Activated CD4-positive, alpha-beta memory T cell treated with anti-CD3 and anti-CD28 coated beads for 36 hours (primary cell): Measurements from ENCODE around the gene MRO. TPM values are rescaled to one million over a fixed set of nuclear protein-coding genes. Genes with fewer than 3 reads are reported as not detected.
"Not testable (repeated sequence)": the region's sequence is repeated elsewhere in the genome, so short reads cannot be mapped to it uniquely, and the experiment has no call there.

Experiments
- CTCF ChIA-PET: fragments of 350-600 bp; sonication (Branson Sonifier 250); formaldehyde crosslinking; loops from one replicate; lab custom pipeline; 2021; ENCODE audit warnings: antibody characterized with exemption, inconsistent platforms; lab: Charles Lee
- POLR2A ChIA-PET: fragments of 350-600 bp; sonication (Branson Sonifier 250); formaldehyde crosslinking; loops from one replicate; lab custom pipeline; 2021; ENCODE audit warnings: antibody characterized with exemption; lab: Charles Lee
- DNase-seq: peaks from one replicate; pipeline ENCODE4 v3.0.0-alpha.2; 2020
- H3K27ac Mint-ChIP-seq: one replicate; pipeline ENCODE4 v1.8.0; 2021; ENCODE audit warnings: mixed read lengths
- H3K27me3 Mint-ChIP-seq: one replicate; pipeline ENCODE4 v1.8.0; 2021; ENCODE audit warnings: mixed read lengths
- H3K36me3 Mint-ChIP-seq: one replicate; pipeline ENCODE4 v1.8.0; 2021; ENCODE audit warnings: mixed read lengths
- H3K4me1 Mint-ChIP-seq: one replicate; pipeline ENCODE4 v1.8.0; 2021; ENCODE audit warnings: low read depth, mixed read lengths
- H3K4me3 Mint-ChIP-seq: one replicate; pipeline ENCODE4 v1.8.0; 2021; ENCODE audit warnings: mild to moderate bottlenecking, mixed read lengths
- H3K9me3 Mint-ChIP-seq: one replicate; pipeline ENCODE4 v1.8.0; 2021; ENCODE audit warnings: mixed read lengths
- intact Hi-C: fragments of 100-400 bp; cut with micrococcal nuclease; formaldehyde crosslinking; loops from one replicate; pipeline ENCODE4 v1.15.1; 2023
- total RNA-seq, 2 experiments: library from RNA; stranded (reverse); gene quantifications; one replicate each; pipeline ENCODE4 v1.2.3, GENCODE V29; 2021

The MRO gene
- not detected for total RNA-seq

GRCh38 chr18:50819728-50820378 lies at the start of gene MRO:
Gene MRO, minus strand, starts transcription at chr18:50820016. Its CDS starts 10,616 bp downstream, at chr18:50809400.
- Mint-ChIP-seq H3K4me3 (no peak within 1 kb of the TSS), H3K4me1 (no peaks in the 10 kb centered on the region), H3K27me3 (no peaks in the 10 kb centered on the region), H3K9me3 (no peaks in the 10 kb centered on the region), H3K36me3 (no peaks in the 10 kb centered on the region), H3K27ac (no peak within 1 kb of the TSS)
- intact Hi-C loops: loop anchor here (1.0 to 5.0 kb wide), 5 partner anchors 57 to 231 kb away; partner anchors contain the start of gene ME2
- CTCF ChIA-PET: interaction anchor here (0.6 to 3.3 kb wide), 32 partner anchors 9 to 291 kb away, joined by 3 to 36 read pairs (median 4); partner anchors contain the start of gene SMAD4
- POLR2A ChIA-PET: interaction anchor here (1.2 kb wide), 1 partner anchor 59 kb away, joined by 5 read pairs; the partner anchor contains the start of gene ME2
- DNase-seq: peak; percentile 85

- no peak for DNase-seq
- H3K27ac Mint-ChIP-seq: no peak overlapping the region
- no peaks in the 10 kb centered on the region for H3K9me3 Mint-ChIP-seq
- H3K36me3 Mint-ChIP-seq: no peaks in the 10 kb centered on the region
- POLR2A ChIA-PET: interaction anchor here (1.2 kb wide), 1 partner anchor 162 kb away, joined by 3 read pairs; no protein-coding TSS in a partner anchor
- no peaks in the 10 kb centered on the region for H3K4me1 Mint-ChIP-seq
- intact Hi-C loops: no loop called here
- CTCF ChIA-PET: no interaction called here
- no peak overlapping the region for H3K4me3 Mint-ChIP-seq
- H3K27me3 Mint-ChIP-seq: peaks cover 2% of the 10 kb centered on the region
Measured at GRCh38 chr18:50869150-50869549, 49.3 kb upstream of the MRO start.

GRCh38 chr18:50866765-50867164 lies 46.9 kb upstream of the MRO start:
- Mint-ChIP-seq H3K27ac (no peak overlapping the region), H3K4me3 (no peak overlapping the region), H3K36me3 (no peaks in the 10 kb centered on the region), H3K4me1 (no peaks in the 10 kb centered on the region), H3K27me3 (peaks cover under 1% of the 10 kb centered on the region), H3K9me3 (no peaks in the 10 kb centered on the region)
- CTCF ChIA-PET: no interaction called here
- POLR2A ChIA-PET: no interaction called here
- intact Hi-C loops: no loop called here
- DNase-seq: no peak

- H3K27me3 Mint-ChIP-seq: peaks cover 4% of the 10 kb centered on the region
- no peak overlapping the region for H3K4me3 Mint-ChIP-seq
- H3K27ac Mint-ChIP-seq: no peak overlapping the region
- ChIA-PET CTCF (no interaction called here), POLR2A (no interaction called here)
- intact Hi-C loops: no loop called here
- no peak for DNase-seq
- no peaks in the 10 kb centered on the region for H3K4me1 Mint-ChIP-seq
- H3K9me3 Mint-ChIP-seq: no peaks in the 10 kb centered on the region
- no peaks in the 10 kb centered on the region for H3K36me3 Mint-ChIP-seq
Measured at GRCh38 chr18:50863840-50864375, 44.1 kb upstream of the MRO start.

- CTCF ChIA-PET: no interaction called here
- no peaks in the 10 kb centered on the region for H3K9me3 Mint-ChIP-seq
- no peaks in the 10 kb centered on the region for H3K4me1 Mint-ChIP-seq
- no peak overlapping the region for H3K27ac Mint-ChIP-seq
- intact Hi-C loops: no loop called here
- H3K4me3 Mint-ChIP-seq: no peak overlapping the region
- no peaks in the 10 kb centered on the region for H3K36me3 Mint-ChIP-seq
- H3K27me3 Mint-ChIP-seq: peaks cover 4% of the 10 kb centered on the region
- DNase-seq: no peak
- POLR2A ChIA-PET: interaction anchor here (1.1 kb wide), 1 partner anchor 16 kb away, joined by 3 read pairs; the partner anchor contains the start of gene ME2
Measured at GRCh38 chr18:50862401-50862800, 42.6 kb upstream of the MRO start.

- intact Hi-C loops: no loop called here
Measured at GRCh38 chr18:50861617-50862016, 41.8 kb upstream of the MRO start.

GRCh38 chr18:50859793-50860555 lies 40.2 kb upstream of the MRO start:
- peaks cover 4% of the 10 kb centered on the region for H3K27me3 Mint-ChIP-seq
- ChIA-PET POLR2A (no interaction called here), CTCF (interaction anchor here (1.6 kb wide), 1 partner anchor 39 kb away, joined by 5 read pairs; no protein-coding TSS in a partner anchor)
- H3K4me1 Mint-ChIP-seq: no peaks in the 10 kb centered on the region
- H3K27ac Mint-ChIP-seq: no peak overlapping the region
- no peak for DNase-seq
- H3K36me3 Mint-ChIP-seq: no peaks in the 10 kb centered on the region
- intact Hi-C loops: no loop called here
- no peaks in the 10 kb centered on the region for H3K9me3 Mint-ChIP-seq
- no peak overlapping the region for H3K4me3 Mint-ChIP-seq

More at GRCh38 chr18:50861617-50862016, 41.8 kb upstream of the MRO start:
- Mint-ChIP-seq H3K4me3 (no peak overlapping the region), H3K4me1 (no peaks in the 10 kb centered on the region), H3K9me3 (no peaks in the 10 kb centered on the region), H3K27me3 (peaks cover 4% of the 10 kb centered on the region), H3K27ac (no peak overlapping the region), H3K36me3 (no peaks in the 10 kb centered on the region)
- POLR2A ChIA-PET: interaction anchor here (1.1 kb wide), 1 partner anchor 17 kb away, joined by 3 read pairs; the partner anchor contains the start of gene ME2
- CTCF ChIA-PET: no interaction called here
- DNase-seq: no peak

GRCh38 chr18:50857694-50858093 lies 37.9 kb upstream of the MRO start:
- no peak overlapping the region for H3K27ac Mint-ChIP-seq
- POLR2A ChIA-PET: no interaction called here
- H3K36me3 Mint-ChIP-seq: no peaks in the 10 kb centered on the region
- peaks cover 6% of the 10 kb centered on the region for H3K27me3 Mint-ChIP-seq
- H3K4me1 Mint-ChIP-seq: no peaks in the 10 kb centered on the region
- H3K4me3 Mint-ChIP-seq: no peak overlapping the region
- DNase-seq: no peak
- H3K9me3 Mint-ChIP-seq: peaks cover 9% of the 10 kb centered on the region
- CTCF ChIA-PET: interaction anchor here (2.6 kb wide), 1 partner anchor 193 kb away, joined by 6 read pairs; no protein-coding TSS in a partner anchor
- intact Hi-C loops: no loop called here

GRCh38 chr18:50857166-50857565 lies 37.4 kb upstream of the MRO start:
- H3K36me3 Mint-ChIP-seq, H3K4me3 Mint-ChIP-seq, POLR2A ChIA-PET, H3K27ac Mint-ChIP-seq, H3K4me1 Mint-ChIP-seq, H3K27me3 Mint-ChIP-seq, intact Hi-C loops, H3K9me3 Mint-ChIP-seq, DNase-seq: not testable (repeated sequence)
- CTCF ChIA-PET: interaction anchor here (0.9 to 2.6 kb wide), 2 partner anchors 22 to 194 kb away, joined by 4 to 6 read pairs; no protein-coding TSS in a partner anchor

GRCh38 chr18:50855976-50856757 lies 36.4 kb upstream of the MRO start:
- ChIA-PET POLR2A (no interaction called here), CTCF (interaction anchor here (0.9 to 2.6 kb wide), 2 partner anchors 21 to 195 kb away, joined by 4 to 6 read pairs; no protein-coding TSS in a partner anchor)
- intact Hi-C loops: no loop called here
- Mint-ChIP-seq H3K36me3 (no peaks in the 10 kb centered on the region), H3K27ac (no peak overlapping the region), H3K9me3 (peaks cover 9% of the 10 kb centered on the region), H3K4me1 (no peaks in the 10 kb centered on the region), H3K4me3 (no peak overlapping the region), H3K27me3 (peaks cover 3% of the 10 kb centered on the region)
- no peak for DNase-seq

GRCh38 chr18:50853863-50854271 lies 34.1 kb upstream of the MRO start:
- H3K27me3 Mint-ChIP-seq: peaks cover 3% of the 10 kb centered on the region
- no peaks in the 10 kb centered on the region for H3K4me1 Mint-ChIP-seq
- H3K27ac Mint-ChIP-seq: no peak overlapping the region
- intact Hi-C loops: no loop called here
- H3K36me3 Mint-ChIP-seq: no peaks in the 10 kb centered on the region
- ChIA-PET POLR2A (no interaction called here), CTCF (no interaction called here)
- peaks cover 9% of the 10 kb centered on the region for H3K9me3 Mint-ChIP-seq
- no peak overlapping the region for H3K4me3 Mint-ChIP-seq
- no peak for DNase-seq
